GM13977 (cell line): ENCODE data around the gene PERCC1.
A peak's percentile ranks its signal among the peaks of the same experiment; 100 is the strongest.
"Not testable (repeated sequence)": the region's sequence is repeated elsewhere in the genome, so short reads cannot be mapped to it uniquely, and the experiment has no call there.

Experiments used
- DNase-seq: peaks from one replicate; pipeline ENCODE4 v3.0.0; 2012; ENCODE audit warnings: low spot score
- CTCF ChIP-seq: IDR thresholded peaks from 2 replicates; pipeline ENCODE4 v1.5.1; 2012; ENCODE audit warnings: mild to moderate bottlenecking, control low read depth; ENCODE audit not compliant: insufficient read depth; ENCODE audit errors: extremely low read depth, missing control alignments
- in situ Hi-C: fragments of 300-500 bp; cut with MboI; formaldehyde crosslinking; loops from one replicate; pipeline ENCODE4 v1.12.0; 2022; ENCODE audit warnings: low sequenced_read_pairs, low pct_unique_long_range_greater_than_20kb, mixed read lengths, inconsistent platforms; ENCODE audit not compliant: unreplicated experiment

PERCC1 gene

DNA sequence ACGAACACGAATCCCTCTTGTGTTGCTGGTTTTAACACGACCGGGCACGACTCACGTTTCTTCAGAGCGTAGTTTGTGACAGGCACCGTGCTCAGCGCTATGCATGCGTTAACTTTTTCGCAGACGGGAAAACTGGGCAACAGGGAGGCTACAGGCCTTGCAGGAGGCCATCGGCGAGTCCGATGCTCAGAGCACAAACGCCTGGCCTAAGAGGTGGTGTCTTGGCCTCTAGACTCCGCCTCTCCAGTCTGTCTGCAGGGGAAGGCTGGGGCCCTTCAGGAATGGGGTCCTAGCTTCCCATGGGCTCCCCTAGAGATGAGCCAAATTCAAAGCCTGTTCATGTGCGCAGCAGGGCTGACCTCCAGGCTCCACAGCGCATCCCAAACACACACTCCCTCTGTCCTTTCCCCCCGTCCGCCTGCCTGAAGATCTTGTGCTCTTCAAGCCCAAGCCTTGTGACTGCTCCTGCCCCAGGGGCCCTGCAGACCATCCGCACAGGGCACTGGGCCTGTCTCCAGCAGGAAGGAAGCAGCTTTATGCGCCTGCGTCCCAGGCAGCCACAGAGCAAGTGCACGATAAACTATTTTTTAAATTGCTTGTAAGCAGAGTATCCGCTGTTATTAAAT is 40.8 kb downstream of the PERCC1 start:
- DNase-seq: no peak
- no peak for TF ChIP-seq CTCF
- in situ Hi-C loops: no loop called here

GRCh38 chr16:1472974-1473373 is 42.1 kb downstream of the PERCC1 start:
- DNase-seq: no peak
- in situ Hi-C loops: no loop called here
- TF ChIP-seq CTCF: no peak

- in situ Hi-C loops: no loop called here
- no peak for TF ChIP-seq CTCF
- no peak for DNase-seq
Observed at GRCh38 chr16:1474082-1474795, 43.4 kb downstream of the PERCC1 start.

- in situ Hi-C loops: no loop called here
- no peak for TF ChIP-seq CTCF
- peak; percentile 99 for DNase-seq
Observed at GRCh38 chr16:1474796-1475551, 44.1 kb downstream of the PERCC1 start, which contains the start of gene CLCN7. TSS of gene CLCN7 (minus strand) at chr16:1475028. CDS start at chr16:1474974, 54 bp downstream.

DNA sequence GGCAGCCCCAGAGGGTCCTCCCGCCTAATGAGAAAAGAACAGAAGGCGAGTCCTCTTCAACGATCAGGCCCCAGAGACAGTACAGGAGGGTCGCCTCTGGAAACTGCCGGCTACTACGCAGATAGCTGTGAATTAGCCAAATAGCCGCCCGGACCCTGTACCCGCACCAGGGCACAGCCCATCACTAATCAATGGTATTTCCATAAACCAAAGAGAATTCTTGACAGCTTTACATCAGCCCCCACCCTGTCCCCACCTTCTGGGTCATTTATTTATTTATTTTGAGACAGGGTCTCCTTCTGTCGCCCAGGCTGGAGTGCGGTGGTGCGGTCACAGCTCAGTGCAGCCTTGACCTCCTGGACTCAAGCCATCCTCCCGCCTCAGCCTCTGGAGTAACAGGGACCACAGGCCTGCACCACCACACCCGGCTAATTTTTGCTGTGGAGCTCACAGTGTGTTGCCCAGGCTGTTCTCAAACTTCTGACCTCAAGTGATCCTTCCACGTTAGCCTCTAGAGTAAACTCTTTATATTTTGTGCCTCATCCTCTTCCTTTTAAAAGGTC is 44.8 kb downstream of the PERCC1 start:
- in situ Hi-C loops: no loop called here
- no peak for TF ChIP-seq CTCF
- DNase-seq: no peak

DNA sequence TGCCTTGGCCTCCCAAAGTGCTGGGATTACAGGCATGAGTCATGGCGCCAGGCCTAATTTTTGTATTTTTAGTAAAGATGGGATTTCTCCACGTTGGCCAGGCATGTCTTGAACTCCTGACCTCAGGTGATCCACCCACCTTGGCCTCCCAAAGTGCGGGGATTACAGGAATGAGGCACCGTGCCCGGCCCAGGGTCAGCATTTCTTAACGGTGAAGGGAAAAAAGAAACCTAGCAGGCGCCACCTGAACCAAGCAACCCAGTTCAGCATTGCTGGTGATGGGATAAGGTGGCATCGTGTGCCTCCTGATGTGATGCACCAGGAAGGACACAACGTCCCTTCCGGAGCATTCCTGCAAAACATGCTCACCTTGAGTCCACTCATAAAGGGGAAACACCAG is 46.2 kb downstream of the PERCC1 start:
- in situ Hi-C loops: no loop called here
- no peak for DNase-seq
- TF ChIP-seq CTCF: no peak

- in situ Hi-C loops: not testable (repeated sequence)
Observed at GRCh38 chr16:1478937-1479336, 48.1 kb downstream of the PERCC1 start.

More at GRCh38 chr16:1478937-1479336, 48.1 kb downstream of the PERCC1 start:
- not testable (repeated sequence) for DNase-seq
